ENCODE data around the gene PRKX.

DNA sequence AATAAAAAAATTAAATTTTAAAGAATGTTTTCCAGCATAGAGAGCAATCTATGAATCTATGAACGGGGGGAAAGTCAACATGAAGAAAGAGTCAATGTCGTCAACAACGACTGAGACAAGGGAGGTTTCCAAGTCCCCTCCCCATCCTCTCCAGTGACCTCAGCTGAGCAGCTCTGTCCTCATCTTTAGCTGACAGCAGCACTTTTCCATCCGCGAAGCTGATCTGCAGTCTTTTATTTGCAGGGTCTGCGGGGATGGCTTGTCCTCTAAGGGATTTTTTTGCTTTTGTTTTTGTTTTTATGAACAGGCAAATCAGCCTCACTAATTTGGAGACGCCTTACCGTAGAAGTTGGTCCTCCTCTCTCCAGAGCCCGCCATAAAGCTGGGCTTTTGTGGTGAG lies 46.5 kb downstream of the PRKX start:
- TF ChIP-seq, protein P1, sequence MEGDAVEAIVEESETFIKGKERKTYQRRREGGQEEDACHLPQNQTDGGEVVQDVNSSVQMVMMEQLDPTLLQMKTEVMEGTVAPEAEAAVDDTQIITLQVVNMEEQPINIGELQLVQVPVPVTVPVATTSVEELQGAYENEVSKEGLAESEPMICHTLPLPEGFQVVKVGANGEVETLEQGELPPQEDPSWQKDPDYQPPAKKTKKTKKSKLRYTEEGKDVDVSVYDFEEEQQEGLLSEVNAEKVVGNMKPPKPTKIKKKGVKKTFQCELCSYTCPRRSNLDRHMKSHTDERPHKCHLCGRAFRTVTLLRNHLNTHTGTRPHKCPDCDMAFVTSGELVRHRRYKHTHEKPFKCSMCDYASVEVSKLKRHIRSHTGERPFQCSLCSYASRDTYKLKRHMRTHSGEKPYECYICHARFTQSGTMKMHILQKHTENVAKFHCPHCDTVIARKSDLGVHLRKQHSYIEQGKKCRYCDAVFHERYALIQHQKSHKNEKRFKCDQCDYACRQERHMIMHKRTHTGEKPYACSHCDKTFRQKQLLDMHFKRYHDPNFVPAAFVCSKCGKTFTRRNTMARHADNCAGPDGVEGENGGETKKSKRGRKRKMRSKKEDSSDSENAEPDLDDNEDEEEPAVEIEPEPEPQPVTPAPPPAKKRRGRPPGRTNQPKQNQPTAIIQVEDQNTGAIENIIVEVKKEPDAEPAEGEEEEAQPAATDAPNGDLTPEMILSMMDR (IDR thresholded peaks at IDR 0.05; ENCODE audit: low read length): no peak
- no peak for TF ChIP-seq EZH2phosphoT487 (IDR thresholded peaks at IDR 0.05; ENCODE audit: low read length)
